ENCODE results near the gene AKT1.
"Not testable (repeated sequence)": the region's sequence is repeated elsewhere in the genome, so short reads cannot be mapped to it uniquely, and the experiment has no call there.

AKT1 gene

GRCh38 chr14:104738375-104739019, 57.1 kb downstream of the AKT1 start:
- DNase-seq (ENCODE audit: low read depth): no peak

- DNase-seq (ENCODE audit: low read depth): peak; percentile 87
These were observed 59.5 kb downstream of the AKT1 start for GRCh38 chr14:104735830-104736642.

GRCh38 chr14:104734991-104735779, 60.4 kb downstream of the AKT1 start:
- no peak for DNase-seq (ENCODE audit: low read depth)

GRCh38 chr14:104734601-104734990, 61.0 kb downstream of the AKT1 start:
- DNase-seq (ENCODE audit: low read depth): no peak

- DNase-seq (ENCODE audit: low read depth): no peak
These were observed 61.4 kb downstream of the AKT1 start for GRCh38 chr14:104734051-104734587.

- no peak for DNase-seq (ENCODE audit: low read depth)
These were observed 62.4 kb downstream of the AKT1 start for GRCh38 chr14:104732931-104733681.

- DNase-seq (ENCODE audit: low read depth): no peak
These were observed 63.2 kb downstream of the AKT1 start for GRCh38 chr14:104732355-104732804.

GRCh38 chr14:104731320-104732294, 63.9 kb downstream of the AKT1 start:
- DNase-seq (ENCODE audit: low read depth): no peak

- DNase-seq (ENCODE audit: low read depth): no peak
These were observed 65.1 kb downstream of the AKT1 start for GRCh38 chr14:104730487-104730886.

GRCh38 chr14:104729835-104730181, 65.7 kb downstream of the AKT1 start:
- no peak for DNase-seq (ENCODE audit: low read depth)

- DNase-seq (ENCODE audit: low read depth): not testable (repeated sequence)
These were observed 66.2 kb downstream of the AKT1 start for GRCh38 chr14:104729176-104729834.

- no peak for DNase-seq (ENCODE audit: low read depth)
These were observed 66.9 kb downstream of the AKT1 start for GRCh38 chr14:104728631-104729030.

- DNase-seq (ENCODE audit: low read depth): peak; percentile 29
These were observed 68.7 kb downstream of the AKT1 start for GRCh38 chr14:104726600-104727451.

GRCh38 chr14:104725772-104726548, 69.6 kb downstream of the AKT1 start:
- peak; percentile 24 for DNase-seq (ENCODE audit: low read depth)

- DNase-seq (ENCODE audit: low read depth): peak; percentile 55
These were observed 70.4 kb downstream of the AKT1 start for GRCh38 chr14:104724981-104725771.

GRCh38 chr14:104724407-104724980, 71.1 kb downstream of the AKT1 start:
- DNase-seq (ENCODE audit: low read depth): peak; percentile 31
